ENCODE measurements around the gene GPR6.

Gene GPR6

GRCh38 chr6:109978174-109979032 is at the start of gene GPR6:
Gene GPR6 (plus strand): TSS chr6:109978311. CDS start chr6:109979113, 802 bp downstream.
- peak in 1 of 2 donors; percentile 19 for DNase-seq (ENCODE audit: extremely low read depth in 1 of 2, low read depth in 1 of 2)

GRCh38 chr6:109934293-109934692 is 43.8 kb upstream of the GPR6 start:
- no peak for DNase-seq (ENCODE audit: extremely low read depth in 1 of 2, low read depth in 1 of 2)

GRCh38 chr6:109939654-109940053 is 38.5 kb upstream of the GPR6 start:
- DNase-seq (ENCODE audit: extremely low read depth in 1 of 2, low read depth in 1 of 2): no peak

DNA sequence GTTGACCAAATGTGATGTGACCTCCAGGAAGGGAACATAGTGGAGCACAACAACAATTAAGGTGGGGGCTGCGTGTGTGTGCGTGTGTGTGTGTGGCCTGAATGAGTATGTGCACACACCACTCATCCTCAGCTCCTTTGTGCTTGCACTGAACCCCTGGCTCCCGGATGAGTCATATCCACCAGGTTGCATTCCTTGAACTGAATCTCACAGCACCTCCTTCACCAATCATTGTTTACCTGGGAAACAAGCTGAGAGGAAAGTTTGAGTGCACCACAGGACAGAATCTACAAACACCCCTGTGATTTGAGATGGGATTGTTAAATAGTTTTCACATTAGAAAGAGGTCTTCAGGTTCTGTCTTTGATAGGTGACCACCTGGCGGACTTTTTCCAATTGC is 33.7 kb upstream of the GPR6 start:
- no peak for DNase-seq (ENCODE audit: extremely low read depth in 1 of 2, low read depth in 1 of 2)

DNA sequence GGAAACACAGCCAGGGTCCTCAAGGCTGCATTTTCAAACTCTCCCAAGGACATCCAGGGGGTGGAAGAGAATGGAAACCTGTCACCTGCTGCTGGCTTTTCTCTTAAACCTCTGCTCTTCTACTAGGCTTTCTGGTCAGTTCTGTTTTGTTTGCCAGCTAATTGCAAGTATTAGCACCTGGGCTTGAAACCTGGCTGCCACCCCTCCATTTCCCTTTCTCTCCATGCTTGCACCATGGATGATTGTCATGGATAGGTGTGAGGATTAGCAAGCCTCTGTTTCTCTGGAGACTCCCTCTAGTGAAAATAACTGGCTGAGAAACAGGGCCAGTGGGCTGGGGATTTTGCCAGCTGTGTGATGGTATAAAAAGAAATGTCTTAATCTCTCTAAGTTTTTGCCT is 33.0 kb upstream of the GPR6 start:
- DNase-seq (ENCODE audit: extremely low read depth in 1 of 2, low read depth in 1 of 2): no peak

- no peak for DNase-seq (ENCODE audit: extremely low read depth in 1 of 2, low read depth in 1 of 2)
These were observed 31.1 kb upstream of the GPR6 start for GRCh38 chr6:109946979-109947378.

DNA sequence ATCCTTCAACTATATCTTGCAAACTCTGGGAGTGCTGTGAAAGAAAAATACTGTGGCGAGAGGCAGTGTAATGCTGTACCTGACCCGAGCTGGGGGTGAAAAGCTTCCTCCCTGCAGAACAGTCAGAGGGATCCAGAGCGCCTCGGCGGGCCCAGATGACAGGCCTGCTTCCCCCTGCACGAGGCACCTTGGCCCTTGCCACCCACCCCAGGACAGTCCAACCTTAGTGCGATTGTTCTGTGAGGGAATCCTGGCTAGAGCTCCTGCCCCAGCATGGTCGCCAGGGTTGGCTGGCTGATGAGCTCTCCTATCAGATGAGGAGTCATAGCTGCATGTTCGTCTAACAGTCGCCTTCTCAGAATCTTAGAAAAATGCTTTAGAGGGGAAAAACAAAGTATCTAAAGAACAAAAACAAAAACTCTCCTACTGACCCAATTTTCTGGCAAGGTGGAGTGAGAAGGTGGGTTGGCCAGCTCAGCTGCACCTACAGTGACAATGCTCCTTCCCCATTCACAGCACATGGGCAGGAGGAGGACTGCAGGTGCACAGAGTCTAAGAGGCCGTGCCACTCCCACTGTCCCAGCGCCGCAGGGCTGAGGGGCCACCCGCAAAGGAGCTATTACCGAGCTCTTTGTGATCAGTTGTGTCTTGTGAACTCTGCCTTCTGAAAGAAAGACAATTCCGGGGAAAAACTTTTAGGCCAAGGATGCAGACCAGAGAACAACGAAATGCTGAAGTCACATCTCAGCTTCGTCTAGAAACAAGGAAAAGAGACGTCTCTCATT is 28.6 kb upstream of the GPR6 start:
- no peak for DNase-seq (ENCODE audit: extremely low read depth in 1 of 2, low read depth in 1 of 2)

GRCh38 chr6:109955491-109955890 is 22.6 kb upstream of the GPR6 start:
- no peak for DNase-seq (ENCODE audit: extremely low read depth in 1 of 2, low read depth in 1 of 2)

DNA sequence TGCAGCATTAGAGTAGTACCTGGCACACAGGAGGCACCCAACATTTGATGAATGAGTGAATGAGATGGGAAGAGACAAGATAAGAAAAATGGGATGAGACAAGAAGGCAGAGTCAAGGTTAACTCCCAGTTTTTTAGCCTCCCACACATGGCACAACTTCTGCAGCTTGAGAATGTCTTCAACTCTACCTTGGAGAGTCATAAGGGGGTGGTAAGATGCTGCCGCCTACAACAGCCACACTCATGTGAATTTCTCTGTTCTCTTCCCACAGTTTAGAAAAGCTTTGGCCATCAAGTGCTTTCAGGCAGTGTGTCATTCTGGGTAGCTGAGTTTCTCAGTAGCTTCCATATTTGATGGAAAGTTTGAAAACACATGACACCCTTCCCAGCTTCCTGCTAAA is 19.5 kb upstream of the GPR6 start:
- DNase-seq (ENCODE audit: extremely low read depth in 1 of 2, low read depth in 1 of 2): no peak

DNA sequence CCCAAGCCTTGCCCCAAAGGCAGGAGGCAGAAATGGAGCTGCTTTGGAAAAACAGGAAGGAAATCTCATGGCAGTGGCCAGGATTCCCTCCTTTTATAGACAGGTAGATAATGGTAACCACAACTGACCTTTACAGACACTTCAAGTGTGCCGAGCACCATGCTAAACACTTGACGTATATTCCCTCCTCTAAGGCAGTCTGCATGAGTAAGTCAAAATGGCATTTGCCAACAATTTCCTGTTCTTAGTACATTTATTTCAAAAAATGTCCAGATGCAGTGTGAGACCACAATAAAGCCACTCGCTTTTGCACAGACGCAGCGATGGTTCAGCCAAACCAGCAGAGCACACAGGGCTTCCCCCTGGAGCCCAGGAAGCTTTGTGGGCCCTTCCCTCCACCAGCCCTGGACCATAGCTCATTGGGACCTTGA is 16.5 kb upstream of the GPR6 start:
- no peak for DNase-seq (ENCODE audit: extremely low read depth in 1 of 2, low read depth in 1 of 2)

DNA sequence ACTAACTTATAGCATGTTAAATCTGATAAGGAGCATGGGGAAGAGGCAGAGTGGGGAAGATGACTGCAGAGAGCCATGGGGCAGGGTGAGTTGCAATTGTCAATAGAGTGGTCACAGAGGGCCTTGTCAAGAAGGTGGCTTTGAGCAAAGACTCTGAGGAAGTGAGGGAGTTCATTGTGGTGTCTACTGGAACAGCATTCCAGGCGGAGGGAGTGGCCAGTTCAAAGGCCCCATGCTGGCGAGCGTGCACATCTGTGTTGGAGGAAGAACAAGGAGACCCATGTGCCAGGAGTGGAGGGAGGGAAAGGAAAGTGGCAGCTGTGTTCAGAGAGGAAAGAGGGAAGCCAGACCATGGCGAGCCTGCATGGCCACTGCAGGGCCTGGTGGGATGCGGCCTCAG is 15.8 kb upstream of the GPR6 start:
- no peak for DNase-seq (ENCODE audit: extremely low read depth in 1 of 2, low read depth in 1 of 2)

- no peak for DNase-seq (ENCODE audit: extremely low read depth in 1 of 2, low read depth in 1 of 2)
These were observed 14.4 kb upstream of the GPR6 start for GRCh38 chr6:109963598-109964170.

- DNase-seq (ENCODE audit: extremely low read depth in 1 of 2, low read depth in 1 of 2): no peak
These were observed 13.2 kb upstream of the GPR6 start for GRCh38 chr6:109964949-109965348.

DNA sequence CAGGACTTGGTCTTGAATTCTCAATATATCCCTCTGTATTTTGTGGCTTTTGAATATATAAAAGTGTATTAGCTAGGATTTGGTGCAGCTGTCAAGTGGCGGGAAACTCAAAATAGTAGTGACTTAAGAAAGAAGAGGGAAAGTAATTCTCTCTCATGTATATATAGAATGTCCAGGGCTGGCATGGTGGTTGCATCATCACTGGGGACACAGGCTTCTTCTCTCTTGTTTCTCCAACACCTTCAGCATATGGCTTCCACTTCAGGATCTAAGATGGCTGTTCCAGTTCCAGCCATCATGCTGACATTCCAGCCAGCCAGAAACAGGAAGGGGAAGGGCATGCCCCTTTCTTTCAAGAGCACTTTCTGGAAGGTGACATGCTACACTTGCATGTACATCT is 11.8 kb upstream of the GPR6 start:
- DNase-seq (ENCODE audit: extremely low read depth in 1 of 2, low read depth in 1 of 2): no peak

GRCh38 chr6:109977791-109978173 is 329 bp upstream of the GPR6 start:
- DNase-seq (ENCODE audit: extremely low read depth in 1 of 2, low read depth in 1 of 2): no peak

DNA sequence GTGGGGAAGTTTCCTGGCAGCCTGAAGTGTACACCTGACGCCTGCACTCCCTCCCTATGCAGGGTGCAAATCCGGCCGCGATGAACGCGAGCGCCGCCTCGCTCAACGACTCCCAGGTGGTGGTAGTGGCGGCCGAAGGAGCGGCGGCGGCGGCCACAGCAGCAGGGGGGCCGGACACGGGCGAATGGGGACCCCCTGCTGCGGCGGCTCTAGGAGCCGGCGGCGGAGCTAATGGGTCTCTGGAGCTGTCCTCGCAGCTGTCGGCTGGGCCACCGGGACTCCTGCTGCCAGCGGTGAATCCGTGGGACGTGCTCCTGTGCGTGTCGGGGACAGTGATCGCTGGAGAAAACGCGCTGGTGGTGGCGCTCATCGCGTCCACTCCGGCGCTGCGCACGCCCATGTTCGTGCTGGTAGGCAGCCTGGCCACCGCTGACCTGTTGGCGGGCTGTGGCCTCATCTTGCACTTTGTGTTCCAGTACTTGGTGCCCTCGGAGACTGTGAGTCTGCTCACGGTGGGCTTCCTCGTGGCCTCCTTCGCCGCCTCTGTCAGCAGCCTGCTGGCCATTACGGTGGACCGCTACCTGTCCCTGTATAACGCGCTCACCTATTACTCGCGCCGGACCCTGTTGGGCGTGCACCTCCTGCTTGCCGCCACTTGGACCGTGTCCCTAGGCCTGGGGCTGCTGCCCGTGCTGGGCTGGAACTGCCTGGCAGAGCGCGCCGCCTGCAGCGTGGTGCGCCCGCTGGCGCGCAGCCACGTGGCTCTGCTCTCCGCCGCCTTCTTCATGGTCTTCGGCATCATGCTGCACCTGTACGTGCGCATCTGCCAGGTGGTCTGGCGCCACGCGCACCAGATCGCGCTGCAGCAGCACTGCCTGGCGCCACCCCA is 1.2 kb downstream of the GPR6 start:
- DNase-seq (ENCODE audit: extremely low read depth in 1 of 2, low read depth in 1 of 2): no peak

DNA sequence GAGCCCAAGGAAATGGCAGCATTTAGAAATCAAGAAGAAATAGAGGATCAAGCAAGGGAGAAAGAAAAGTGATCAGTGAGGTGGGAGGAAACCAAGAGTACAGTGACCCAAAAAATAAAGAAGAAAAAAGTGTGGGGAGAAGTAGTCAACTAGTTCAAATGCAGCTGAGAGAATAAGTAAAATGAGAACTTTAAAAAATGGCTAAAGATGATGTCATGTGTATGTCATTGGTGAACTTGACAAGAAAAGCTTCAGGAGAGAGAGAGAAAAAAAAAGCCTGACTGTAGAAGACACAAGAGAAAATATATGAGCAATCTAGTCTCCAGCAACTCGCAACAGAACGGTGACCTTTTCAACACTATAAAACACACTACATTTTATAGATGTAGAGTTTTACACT is 6.3 kb downstream of the GPR6 start:
- no peak for DNase-seq (ENCODE audit: extremely low read depth in 1 of 2, low read depth in 1 of 2)

DNA sequence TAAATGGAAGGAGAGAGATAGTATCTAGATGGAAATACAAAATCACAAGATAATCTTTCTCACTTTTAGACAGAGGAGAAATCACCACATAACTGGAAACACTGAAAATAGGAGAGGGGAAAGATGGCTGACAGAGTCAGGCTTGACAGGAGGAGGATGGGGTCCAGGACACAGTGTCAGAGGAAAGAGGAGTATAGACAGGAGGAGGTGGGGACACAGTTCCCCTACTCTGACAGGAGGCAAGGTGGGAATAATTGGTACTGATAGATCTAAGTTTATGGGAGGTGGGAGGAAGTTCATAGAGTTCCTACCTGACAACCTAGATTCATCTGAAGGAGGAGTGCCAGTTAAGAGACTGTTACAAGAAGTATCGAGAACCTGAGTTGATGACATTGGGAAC is 9.1 kb downstream of the GPR6 start:
- no peak for DNase-seq (ENCODE audit: extremely low read depth in 1 of 2, low read depth in 1 of 2)

- no peak for DNase-seq (ENCODE audit: extremely low read depth in 1 of 2, low read depth in 1 of 2)
These were observed 13.3 kb downstream of the GPR6 start for GRCh38 chr6:109991201-109992101.
